Cardiac fibroblast (primary cell): ENCODE results near the gene OR52I1.

Experiments
- DNase-seq, 2 donors: peaks; one replicate each; pipeline versions ENCODE4 v3.0.0 to v3.0.0-alpha.2; 2010; ENCODE audit warnings: low read depth in 2 of 2
- H3K4me3 ChIP-seq, 2 donors: replicated peaks in 1 of 2; 1 replicate in 1 of 2; 2 replicates in 1 of 2; pipeline ENCODE4 v1.5.1; 2011; ENCODE audit warnings: low read depth in 2 of 2, low read length in 2 of 2, mild to moderate bottlenecking in 2 of 2, moderate library complexity in 1 of 2
- TF ChIP-seq, protein P1 (sequence below): IDR thresholded peaks from one replicate; pipeline ENCODE4 v1.5.1; 2011; ENCODE audit warnings: low read depth, mild to moderate bottlenecking, low read length, inconsistent platforms

The OR52I1 gene

DNA sequence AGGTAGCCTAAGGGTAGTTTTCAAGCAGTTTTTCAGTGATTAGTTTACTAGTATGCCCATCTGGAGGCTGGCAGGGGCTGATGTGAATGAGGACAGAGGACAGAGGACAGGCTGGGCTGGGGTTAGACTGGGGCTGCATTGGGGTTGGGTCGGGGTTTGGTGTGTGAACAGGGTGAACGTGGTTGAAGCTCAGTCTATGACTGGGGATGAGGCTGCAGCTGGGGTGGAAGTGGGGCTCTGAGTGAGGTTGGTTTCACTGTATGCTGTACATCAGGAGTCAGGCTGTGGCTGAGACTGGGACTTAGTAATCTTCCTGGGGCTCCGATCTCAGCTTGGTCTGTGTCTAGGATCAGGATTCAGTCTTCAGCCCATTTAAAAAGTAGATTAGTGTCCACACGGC lies 50.4 kb downstream of the OR52I1 start:
- TF ChIP-seq, protein P1, sequence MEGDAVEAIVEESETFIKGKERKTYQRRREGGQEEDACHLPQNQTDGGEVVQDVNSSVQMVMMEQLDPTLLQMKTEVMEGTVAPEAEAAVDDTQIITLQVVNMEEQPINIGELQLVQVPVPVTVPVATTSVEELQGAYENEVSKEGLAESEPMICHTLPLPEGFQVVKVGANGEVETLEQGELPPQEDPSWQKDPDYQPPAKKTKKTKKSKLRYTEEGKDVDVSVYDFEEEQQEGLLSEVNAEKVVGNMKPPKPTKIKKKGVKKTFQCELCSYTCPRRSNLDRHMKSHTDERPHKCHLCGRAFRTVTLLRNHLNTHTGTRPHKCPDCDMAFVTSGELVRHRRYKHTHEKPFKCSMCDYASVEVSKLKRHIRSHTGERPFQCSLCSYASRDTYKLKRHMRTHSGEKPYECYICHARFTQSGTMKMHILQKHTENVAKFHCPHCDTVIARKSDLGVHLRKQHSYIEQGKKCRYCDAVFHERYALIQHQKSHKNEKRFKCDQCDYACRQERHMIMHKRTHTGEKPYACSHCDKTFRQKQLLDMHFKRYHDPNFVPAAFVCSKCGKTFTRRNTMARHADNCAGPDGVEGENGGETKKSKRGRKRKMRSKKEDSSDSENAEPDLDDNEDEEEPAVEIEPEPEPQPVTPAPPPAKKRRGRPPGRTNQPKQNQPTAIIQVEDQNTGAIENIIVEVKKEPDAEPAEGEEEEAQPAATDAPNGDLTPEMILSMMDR, result no peak
- no peak for DNase-seq
- H3K4me3 ChIP-seq, result no peak overlapping the region
